ENCODE results near the gene PHEX.

Gene PHEX

DNA sequence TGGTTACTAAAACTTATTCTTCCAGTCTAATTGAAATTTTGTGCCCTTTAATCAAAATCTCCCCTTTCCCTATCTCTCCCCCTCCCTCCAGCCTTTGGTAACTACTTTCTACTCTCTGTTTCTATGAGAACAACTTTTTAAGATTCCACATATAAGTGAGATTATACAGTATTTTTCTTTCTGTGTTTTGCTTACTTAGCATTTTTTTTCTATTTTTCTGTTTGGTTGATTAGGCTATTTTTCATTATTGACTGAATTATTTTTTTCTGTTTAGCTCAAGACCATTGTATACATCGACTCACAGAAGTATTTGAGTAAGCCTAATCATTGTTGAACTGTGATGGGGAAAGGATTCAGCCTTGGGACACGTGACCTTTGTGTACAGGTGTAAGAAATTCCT is 116.4 kb downstream of the PHEX start:
- DNase-seq (ENCODE audit: low spot score) = no peak

DNA sequence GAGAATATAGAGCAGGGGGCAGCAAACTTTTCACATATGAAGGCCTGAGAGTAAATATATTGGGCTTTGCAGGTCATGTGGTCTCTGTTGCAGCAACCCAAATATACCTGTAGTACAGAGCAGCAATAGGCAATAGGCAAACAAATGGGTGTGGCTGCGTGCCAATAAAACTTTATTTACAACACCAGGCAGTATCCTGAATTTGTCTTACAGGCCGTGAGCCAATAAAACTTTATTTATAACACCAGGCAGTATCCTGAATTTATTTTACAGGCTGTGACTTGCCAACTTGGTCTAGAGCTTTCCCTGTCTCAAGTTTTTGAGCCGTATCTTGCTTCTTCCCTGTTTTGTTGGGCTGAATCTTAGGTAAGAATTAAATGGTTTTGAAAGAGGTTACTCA is 118.2 kb downstream of the PHEX start:
- no peak for DNase-seq (ENCODE audit: low spot score)

DNA sequence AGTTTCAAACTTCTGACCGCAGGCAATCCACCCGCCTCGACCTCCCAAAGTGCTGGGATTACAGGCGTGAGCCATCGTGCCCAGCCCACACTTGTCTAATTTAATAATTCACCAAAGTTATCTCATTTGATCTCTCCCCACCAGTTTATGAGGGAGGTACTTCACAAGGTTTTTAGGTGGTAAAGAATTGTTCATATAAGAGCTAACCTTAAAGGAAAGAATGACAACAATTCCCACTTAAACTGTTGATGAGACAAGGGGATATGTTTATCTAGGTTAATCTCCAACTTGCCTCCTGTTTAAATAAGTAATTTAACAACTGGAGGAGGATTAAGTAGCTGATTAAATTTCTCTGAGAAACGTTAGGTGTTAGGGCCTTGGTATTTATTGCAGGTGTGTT is 123.0 kb downstream of the PHEX start:
- DNase-seq (ENCODE audit: low spot score) = no peak

DNA sequence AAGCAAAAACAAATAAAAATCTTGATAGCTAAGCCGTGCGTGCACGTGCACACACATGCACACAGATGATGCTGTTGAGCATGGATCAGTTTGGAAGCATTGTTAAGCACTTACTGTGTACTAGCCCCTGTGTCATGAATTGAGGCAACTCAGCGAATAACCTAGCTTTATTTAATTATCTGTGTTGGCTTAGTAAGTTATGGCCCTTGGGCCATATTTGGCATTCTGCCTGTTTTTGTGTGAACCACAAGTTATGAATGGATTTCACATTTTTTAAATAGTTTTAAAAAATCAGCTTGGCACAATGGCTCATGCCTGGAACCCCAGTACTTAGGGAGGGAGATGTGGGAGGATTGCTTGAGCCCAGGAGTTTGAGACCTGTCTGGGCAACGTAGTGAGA is 126.9 kb downstream of the PHEX start:
- no peak for DNase-seq (ENCODE audit: low spot score)

DNA sequence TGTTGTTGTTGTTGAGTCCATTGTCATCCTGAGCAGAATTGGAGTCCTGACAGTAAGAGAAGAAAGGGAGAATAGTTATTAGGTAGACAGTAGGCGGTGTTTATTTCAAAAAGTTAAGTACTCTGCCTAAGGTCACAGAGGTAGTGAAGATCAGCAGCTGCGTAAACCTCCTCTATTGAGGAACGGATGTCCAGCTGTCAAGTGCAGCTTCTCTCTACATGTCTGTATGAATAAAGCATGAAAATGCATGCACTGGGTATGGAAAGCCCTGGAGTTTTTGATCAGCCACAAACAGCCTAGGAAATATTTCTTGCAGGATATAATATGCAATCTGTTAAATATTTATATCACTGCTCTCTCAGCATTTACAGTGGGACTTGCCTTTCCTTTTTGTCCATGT is 131.2 kb downstream of the PHEX start:
- no peak for DNase-seq (ENCODE audit: low spot score)

DNA sequence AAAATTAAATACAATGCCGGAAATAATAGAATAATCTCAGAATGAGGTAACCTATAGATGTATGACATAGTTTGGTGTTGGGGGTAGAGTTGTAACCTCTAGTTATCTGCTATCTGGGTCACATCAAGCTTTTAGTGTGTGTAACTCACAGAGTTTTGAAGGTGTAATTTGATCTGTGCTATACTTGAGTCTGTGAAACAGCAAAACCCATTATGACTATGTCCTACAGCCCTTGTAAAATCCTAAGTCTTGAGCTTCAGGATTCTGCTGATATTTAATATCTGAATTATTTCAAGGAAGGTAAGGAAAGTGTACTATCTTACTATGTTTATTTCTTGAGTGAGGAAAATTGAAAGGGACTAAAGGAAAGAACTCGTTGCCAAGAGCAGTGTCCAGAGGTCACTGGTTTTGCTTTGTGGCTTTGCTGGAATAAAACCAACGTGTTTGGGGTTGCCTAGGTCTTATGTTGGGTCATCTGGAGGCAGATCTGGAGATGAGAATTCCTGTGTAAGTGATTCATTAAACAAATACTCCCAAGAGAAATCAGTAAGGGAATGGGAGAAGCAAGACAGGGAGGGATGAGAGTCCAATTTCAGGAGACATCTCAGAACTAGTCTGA is 132.8 kb downstream of the PHEX start:
- no peak for DNase-seq (ENCODE audit: low spot score)

DNA sequence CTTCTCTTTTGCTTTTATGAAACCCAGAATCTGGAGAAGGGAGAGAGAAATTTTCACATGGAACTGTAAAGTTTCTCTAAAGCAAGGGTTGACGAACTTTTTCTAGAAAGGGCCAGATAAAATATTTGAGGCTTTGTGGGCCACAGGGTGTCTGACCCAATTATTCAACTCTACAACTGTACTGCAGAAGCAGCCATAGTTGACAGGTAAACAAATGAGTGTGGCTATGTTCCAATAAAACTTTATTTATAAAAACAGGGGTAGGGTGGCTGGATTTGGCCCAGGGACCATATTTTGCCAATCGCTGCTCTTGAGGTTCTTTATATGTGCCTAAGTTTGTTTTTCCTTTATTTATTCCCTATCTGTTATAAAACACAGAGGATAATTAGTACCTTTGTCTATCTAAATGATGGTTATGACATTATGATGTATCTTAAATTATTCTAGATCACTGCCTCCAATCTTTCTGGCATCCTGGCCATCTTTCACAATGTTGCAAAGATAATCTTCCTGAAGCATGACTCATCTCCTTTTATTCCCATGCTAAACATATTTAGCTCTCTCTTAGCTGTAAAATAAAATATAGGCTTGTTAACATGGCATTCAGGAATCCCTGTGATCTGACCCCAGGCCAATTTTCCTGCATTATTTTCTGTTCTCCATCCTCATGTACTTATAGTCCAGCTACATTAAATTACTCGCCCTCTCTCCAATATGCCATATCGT is 133.8 kb downstream of the PHEX start:
- DNase-seq (ENCODE audit: low spot score) = no peak

DNA sequence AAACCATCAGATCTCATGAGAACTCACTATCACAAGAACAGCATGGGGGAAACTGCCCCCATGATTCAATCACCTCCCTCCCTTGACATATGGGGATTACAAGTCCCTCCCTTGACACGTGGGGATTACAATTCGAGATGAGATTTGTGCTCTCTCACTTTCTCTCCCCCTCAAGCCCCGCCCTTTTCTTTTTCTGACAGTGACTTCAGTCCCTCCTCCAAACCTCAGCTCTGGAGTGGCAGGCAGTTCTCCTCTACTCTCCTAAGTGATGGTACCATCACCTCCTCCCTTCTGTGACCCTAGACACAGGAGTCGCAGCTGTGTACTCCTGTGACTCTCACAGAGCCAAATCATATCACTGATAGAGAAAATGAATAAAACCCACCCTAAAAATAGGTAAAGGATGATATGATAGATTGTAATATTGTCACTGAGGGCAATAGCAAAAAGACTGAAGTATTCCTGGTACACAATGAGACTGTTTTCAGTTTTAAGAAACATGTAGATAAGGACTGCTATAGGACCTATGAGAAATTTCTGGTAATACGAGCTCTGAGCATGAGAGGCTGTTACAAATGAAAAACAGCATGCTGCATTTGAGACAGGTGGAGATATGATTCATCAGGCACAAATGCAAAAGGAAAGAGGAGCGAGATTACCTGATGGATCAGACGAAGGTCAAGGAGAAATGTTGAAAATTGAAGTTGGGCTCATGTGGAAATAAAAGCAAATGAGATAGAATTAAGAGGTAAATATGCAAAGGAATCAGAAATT is 139.3 kb downstream of the PHEX start:
- DNase-seq (ENCODE audit: low spot score) = no peak

DNA sequence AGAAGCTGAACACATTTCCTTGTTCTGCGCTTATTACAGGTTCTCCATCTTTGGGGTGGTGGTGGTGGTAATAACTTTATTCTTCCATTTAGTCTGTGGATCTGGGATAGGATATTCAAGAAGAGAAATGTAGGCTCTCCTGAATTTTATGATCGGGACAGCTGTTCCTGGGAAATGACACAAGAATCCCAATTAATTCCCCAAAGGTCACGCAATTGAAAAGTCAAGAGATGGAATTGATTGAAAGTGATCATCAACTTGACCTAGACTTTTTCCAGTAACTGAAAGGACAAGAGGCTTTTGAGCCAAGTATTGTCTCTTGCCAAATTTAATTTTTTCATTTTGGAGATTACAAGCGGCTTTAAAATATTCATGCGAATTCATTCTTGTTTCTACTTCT is 141.8 kb downstream of the PHEX start:
- no peak for DNase-seq (ENCODE audit: low spot score)

DNA sequence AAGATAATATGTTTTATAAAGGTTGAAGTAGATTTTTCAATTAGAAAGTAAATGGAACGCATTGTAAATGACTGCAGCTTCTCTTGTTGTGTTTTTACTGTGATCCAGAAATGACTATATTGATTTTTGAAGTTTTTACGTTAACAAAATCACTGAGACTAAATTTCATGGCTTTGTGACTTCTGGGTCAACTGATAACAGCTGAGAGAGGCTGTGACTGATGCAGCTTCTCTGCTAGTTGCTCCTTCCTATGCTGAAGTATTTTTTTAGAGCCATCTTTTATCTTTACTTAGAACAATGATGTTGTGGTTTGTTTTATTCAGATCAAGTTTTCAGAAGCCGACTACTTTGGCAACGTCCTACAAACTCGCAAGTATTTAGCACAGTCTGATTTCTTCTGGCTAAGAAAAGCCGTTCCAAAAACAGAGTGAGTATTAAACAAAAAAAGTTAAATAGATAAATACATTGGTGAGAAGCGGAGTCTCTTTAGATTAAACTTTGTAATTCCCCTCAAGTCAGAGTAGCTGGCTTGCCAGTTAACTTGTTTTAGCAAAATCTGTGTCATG is 145.9 kb downstream of the PHEX start:
- DNase-seq (ENCODE audit: low spot score) = no peak

DNA sequence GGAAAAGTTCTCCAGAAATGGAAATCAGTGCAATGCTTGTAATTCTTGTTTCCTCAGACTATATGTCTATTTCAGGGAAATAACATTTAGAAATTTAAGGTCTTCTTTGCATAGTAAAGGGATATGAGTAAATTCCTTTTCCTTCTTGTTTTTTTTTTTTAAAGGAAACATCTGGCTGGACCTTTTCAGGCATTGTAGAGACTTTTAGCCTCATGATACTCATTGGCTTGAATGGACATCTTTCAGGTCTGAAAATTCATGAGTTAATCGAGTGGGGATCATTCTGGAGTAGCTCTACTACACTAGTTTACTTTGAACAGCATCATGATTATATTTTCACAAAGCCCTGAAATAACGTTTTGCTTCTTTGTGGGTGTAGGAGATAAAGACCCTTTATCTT is 152.0 kb downstream of the PHEX start:
- no peak for DNase-seq (ENCODE audit: low spot score)

DNA sequence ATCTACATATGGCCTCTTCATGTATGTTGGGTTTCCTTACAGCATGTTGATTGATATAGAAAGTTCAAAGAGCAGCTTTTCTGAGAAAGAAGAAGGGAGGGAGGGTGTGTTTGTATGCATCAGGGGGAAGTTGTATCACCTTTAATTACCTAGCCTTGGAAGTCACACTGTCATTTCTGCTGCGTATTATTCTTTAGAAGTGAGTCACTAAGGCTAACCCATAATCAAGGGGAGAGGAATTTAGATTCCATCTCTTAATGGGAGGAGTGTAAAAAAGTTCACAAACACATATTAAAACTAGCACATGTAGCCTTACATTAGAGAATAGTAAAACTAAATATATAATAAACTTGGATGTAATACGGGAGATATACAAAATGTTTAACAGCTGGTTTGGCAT is 154.0 kb downstream of the PHEX start:
- DNase-seq (ENCODE audit: low spot score) = no peak

DNA sequence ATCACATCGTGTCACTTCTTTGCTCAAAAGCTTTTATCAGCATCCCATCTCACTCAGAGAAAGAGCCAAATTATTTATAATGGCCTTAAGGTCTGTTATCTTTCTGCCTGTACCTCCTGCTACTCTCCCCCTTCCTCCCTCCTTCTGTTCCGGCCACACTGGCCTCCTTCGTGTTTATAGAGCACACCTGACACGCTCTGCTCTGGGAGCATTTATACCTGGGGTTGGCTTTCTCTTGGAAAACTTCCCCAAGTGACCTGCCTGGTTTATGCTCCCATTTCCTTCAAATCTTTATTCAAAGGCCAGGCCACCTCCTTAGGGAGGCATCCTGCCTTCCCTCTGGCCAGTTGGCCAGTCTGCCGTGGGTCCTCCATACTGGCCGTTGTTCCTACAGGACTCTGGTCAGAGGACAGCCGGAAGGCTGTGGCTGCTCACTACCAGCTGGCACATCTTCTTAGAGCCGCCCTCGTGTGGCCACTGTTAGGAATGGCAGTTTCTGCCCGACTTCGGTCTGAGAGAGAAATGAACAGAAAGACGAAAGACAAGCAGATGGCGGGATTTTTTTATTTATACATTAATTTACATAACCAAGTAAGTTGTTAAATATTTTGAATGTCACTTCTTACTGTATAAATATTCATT is 160.4 kb downstream of the PHEX start:
- peak; percentile 59 for DNase-seq (ENCODE audit: low spot score)

DNA sequence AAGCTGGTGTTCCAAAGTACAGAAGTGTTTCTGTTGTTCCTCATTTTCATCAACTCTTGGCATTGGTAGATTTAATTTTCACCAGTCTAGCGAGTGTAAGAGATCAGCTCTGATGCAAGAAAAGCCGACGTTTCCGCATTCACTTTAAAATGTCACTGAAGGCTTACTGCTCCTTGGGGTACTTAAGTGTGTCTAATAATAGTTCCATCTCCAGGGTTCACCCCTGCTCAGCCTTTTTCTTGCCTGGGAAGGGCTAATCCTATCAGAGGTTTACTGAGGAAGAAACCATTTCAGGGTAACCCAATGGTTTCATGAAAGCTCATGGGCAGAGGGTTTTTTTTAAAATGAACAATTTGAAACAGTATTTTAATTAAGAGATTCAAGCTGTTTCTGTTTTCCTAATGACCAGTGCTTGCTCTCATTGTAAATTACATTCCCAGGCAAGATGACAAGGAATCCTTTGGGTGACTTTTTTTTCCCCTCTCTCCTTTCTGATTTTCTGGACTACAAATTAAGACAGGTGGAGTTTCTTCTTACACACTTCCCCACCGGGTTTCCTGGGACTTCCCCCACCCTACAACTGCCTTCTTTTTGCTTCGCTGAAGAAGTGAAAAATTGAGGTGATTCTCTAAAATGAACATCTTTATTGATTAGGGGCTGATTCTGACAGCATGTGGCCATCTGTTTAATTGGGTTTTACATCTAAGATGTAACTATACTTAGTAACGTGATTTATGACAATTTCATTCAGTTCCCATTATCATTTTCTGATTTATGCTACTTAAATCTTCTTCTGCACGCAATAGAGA is 161.9 kb downstream of the PHEX start:
- no peak for DNase-seq (ENCODE audit: low spot score)

DNA sequence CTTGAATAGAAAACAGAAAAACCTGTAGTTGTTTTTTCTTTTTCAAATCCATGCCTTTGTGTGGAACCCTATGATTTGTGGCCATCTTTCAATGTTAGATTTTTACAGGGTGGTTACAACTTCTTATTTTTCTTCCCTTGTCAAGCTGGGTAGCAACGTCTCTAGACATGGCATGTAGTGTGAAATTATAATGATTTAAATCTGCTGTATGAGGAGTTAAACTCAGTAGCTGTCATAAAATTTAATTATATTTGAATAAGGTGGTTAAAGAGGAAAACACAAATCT is 162.5 kb downstream of the PHEX start:
- no peak for DNase-seq (ENCODE audit: low spot score)

DNA sequence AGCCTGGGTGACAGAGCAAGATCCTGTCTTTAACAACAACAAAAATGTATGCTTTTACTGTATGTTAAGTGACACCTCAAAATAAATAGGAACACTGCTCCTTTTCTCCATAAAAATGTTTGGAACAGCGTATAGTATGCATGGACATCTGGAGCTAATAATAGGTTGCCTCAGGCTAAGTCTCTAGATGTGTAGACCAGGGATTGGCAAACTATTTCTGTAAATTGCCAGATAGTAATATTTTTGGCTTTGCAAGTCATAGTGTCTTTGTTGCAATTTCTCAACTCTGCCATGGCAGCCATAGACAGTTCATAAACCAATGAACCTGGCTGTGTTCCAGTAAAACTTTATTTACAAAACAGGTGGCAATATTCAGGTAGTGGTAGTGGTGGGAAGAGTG is 164.0 kb downstream of the PHEX start:
- no peak for DNase-seq (ENCODE audit: low spot score)

DNA sequence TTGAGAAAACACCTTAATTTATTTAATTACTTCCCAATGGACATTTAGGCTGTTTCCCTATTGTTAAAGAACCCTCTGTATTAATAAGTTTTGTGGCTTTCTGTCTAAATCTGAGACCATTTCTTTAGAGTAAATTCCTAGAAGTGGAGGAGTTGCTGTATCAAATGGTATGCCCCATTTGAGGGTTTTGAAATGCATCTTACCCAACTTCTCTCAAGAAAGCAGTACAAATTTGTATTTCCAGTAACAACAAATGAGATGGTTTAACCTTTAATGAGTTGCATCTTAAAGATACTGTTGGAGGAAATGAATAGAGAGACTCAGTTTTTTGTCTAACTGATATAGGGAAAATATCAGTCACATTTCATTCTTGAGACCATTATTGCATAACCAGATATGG is 170.1 kb downstream of the PHEX start:
- DNase-seq (ENCODE audit: low spot score) = no peak

DNA sequence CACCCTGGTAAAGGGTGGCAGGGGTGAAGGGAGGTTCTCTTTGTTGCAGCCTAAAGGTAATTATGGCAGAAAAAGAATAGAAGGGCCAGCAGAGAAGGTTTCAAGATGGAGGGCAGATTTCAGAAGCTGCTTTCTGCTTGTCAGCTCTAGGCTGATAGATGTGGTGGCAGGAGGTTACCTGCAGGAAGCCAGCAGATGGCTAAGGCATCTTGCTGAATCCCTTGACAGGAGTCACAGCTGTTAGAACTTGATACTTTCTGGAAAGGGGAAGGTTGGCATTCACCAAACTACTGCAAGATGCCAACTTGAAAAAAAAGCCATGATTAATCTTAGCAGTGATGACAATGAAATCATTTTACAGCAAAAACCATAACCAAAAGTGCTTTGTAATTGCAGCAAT is 171.1 kb downstream of the PHEX start:
- DNase-seq (ENCODE audit: low spot score) = no peak

DNA sequence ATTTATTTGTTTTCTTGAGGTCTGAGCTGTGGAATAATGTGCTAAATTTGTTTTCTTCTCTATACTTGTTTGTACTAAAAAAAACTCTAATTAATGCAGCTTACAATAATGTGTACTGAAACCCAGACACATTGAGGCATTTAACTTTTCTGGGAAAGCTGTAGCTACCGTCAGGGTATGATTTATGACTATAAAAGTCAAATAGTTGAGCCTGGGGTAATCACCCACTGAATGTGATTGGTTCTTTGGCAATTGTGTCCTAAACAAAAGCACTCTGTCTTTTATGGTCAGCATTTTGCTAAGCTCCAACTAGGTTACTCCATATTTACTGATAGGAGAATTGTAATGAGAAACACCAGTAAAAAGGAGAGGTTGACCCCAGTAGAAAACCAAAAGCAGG is 174.7 kb downstream of the PHEX start:
- no peak for DNase-seq (ENCODE audit: low spot score)

DNA sequence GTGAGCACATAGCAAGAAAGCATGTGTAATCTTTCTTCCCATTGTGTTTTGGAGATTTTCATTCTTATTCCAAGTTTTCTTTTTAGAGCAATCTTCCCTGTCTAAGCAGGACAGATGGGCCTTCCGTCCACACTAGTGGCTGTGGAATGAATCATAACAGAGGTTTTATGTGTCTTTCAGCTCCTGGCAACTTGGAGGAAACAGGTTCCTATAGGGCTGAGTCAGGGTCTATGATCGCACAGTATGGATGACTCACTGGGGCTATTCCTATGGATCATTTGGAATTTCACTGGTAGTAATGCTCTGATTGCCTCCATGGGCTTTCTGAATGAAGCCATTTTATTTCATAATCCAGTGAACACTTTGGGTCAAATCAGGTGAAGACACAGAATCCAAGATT is 188.8 kb downstream of the PHEX start:
- DNase-seq (ENCODE audit: low spot score) = no peak

DNA sequence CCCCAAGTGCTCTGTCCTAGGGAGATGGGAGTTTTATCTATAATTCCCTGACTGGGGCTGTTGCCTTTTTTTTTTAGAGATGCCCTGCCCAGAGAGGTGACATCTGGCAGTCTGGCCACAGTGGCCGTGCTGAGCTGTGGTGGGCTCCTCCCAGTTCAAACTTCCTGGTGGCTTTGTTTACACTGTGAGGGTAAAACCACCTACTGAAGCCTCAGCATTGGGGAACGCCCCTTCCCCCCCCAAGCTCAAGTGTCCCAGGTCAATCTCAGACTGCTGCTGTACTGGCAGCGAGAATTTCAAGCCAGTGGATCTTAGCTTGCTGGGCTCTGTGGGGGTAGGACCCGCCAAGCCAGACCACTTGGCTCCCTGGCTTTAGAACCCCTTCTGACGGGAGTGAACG is 202.3 kb downstream of the PHEX start:
- no peak for DNase-seq (ENCODE audit: low spot score)

DNA sequence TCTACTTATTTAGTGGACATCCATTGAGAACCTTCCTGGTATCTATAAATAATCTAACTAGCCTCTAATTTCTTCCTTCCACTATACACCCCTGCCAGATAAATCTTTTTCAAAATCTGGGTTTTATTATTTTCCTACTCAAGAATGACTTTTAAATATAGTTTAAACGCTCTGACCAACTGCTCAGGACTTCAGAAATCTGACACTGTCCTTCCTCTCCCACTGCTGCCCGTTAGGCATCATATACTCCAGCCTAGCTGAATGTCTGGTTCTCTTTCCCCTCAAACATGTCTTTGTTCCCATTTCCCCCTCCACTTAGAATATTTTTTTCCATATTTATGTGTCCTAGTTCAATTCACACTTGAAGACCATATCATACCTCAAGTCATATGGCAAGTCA is 205.4 kb downstream of the PHEX start:
- DNase-seq (ENCODE audit: low spot score) = no peak
